Femur (tissue), 1 donor: ENCODE results near the gene SRSF10.
"Not testable (repeated sequence)": the region's sequence is repeated elsewhere in the genome, so short reads cannot be mapped to it uniquely, and the experiment has no call there.

Experiments used
- DNase-seq: peaks from one replicate; pipeline ENCODE4 v3.0.0-alpha.2; 2017

SRSF10 gene

GRCh38 chr1:23958040-23958809 is 21.9 kb downstream of the SRSF10 start:
- not testable (repeated sequence) for DNase-seq

- DNase-seq, result no peak
Measured at GRCh38 chr1:23957096-23957495, 23.0 kb downstream of the SRSF10 start.

- DNase-seq, result no peak
Measured at GRCh38 chr1:23953020-23953419, 27.1 kb downstream of the SRSF10 start.

- no peak for DNase-seq
Measured at GRCh38 chr1:23947366-23947765, 32.8 kb downstream of the SRSF10 start.

- DNase-seq, result no peak
Measured at GRCh38 chr1:23936481-23937176, 43.5 kb downstream of the SRSF10 start.

GRCh38 chr1:23931491-23931880 is 48.6 kb downstream of the SRSF10 start:
- DNase-seq, result no peak

- DNase-seq, result no peak
Measured at GRCh38 chr1:23930861-23931490, 49.2 kb downstream of the SRSF10 start.

- no peak for DNase-seq
Measured at GRCh38 chr1:23930270-23930669, 49.9 kb downstream of the SRSF10 start.

- DNase-seq, result no peak
Measured at GRCh38 chr1:23928789-23929188, 51.3 kb downstream of the SRSF10 start.

- no peak for DNase-seq
Measured at GRCh38 chr1:23927097-23927496, 53.0 kb downstream of the SRSF10 start.

GRCh38 chr1:23925279-23925678 is 54.8 kb downstream of the SRSF10 start:
- DNase-seq, result no peak

GRCh38 chr1:23924601-23925000 is 55.5 kb downstream of the SRSF10 start:
- DNase-seq, result no peak

- peak; percentile 86 for DNase-seq
Measured at GRCh38 chr1:23923592-23924499, 56.3 kb downstream of the SRSF10 start.

- DNase-seq, result no peak
Measured at GRCh38 chr1:23922321-23922943, 57.7 kb downstream of the SRSF10 start.

- DNase-seq, result peak; percentile 77
Measured at GRCh38 chr1:23916209-23917131, 63.7 kb downstream of the SRSF10 start.

- DNase-seq, result no peak
Measured at GRCh38 chr1:23915466-23915865, 64.7 kb downstream of the SRSF10 start.

- no peak for DNase-seq
Measured at GRCh38 chr1:23914921-23915320, 65.2 kb downstream of the SRSF10 start.
